ENCODE data around the gene ALG2. TPM values are rescaled to one million over a fixed set of nuclear protein-coding genes. Genes with fewer than 3 reads are reported as not detected.

Gene ALG2
- polyA plus RNA-seq, 1 donor from 2014 or later = 15.8 TPM

- no peak for TF ChIP-seq MXI1 (conservative IDR thresholded peaks at IDR 0.05; ENCODE audit: poor library complexity, severe bottlenecking)
- TF ChIP-seq, protein P1, sequence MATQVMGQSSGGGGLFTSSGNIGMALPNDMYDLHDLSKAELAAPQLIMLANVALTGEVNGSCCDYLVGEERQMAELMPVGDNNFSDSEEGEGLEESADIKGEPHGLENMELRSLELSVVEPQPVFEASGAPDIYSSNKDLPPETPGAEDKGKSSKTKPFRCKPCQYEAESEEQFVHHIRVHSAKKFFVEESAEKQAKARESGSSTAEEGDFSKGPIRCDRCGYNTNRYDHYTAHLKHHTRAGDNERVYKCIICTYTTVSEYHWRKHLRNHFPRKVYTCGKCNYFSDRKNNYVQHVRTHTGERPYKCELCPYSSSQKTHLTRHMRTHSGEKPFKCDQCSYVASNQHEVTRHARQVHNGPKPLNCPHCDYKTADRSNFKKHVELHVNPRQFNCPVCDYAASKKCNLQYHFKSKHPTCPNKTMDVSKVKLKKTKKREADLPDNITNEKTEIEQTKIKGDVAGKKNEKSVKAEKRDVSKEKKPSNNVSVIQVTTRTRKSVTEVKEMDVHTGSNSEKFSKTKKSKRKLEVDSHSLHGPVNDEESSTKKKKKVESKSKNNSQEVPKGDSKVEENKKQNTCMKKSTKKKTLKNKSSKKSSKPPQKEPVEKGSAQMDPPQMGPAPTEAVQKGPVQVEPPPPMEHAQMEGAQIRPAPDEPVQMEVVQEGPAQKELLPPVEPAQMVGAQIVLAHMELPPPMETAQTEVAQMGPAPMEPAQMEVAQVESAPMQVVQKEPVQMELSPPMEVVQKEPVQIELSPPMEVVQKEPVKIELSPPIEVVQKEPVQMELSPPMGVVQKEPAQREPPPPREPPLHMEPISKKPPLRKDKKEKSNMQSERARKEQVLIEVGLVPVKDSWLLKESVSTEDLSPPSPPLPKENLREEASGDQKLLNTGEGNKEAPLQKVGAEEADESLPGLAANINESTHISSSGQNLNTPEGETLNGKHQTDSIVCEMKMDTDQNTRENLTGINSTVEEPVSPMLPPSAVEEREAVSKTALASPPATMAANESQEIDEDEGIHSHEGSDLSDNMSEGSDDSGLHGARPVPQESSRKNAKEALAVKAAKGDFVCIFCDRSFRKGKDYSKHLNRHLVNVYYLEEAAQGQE (IDR thresholded peaks at IDR 0.05; ENCODE audit: borderline replicate concordance) = no peak
- no peak for TF ChIP-seq EZH2 (IDR thresholded peaks at IDR 0.05; ENCODE audit: borderline replicate concordance, insufficient read depth, low read length, poor library complexity, severe bottlenecking)
- no peak for TF ChIP-seq EP300 (conservative IDR thresholded peaks at IDR 0.05; ENCODE audit: poor library complexity, severe bottlenecking)
- no peak for TF ChIP-seq TAF1 (IDR thresholded peaks at IDR 0.05; ENCODE audit: low read depth)
- TF ChIP-seq RAD21 (conservative IDR thresholded peaks at IDR 0.05) = no peak
- TF ChIP-seq POLR2AphosphoS5 (IDR thresholded peaks at IDR 0.05) = no peak
- TF ChIP-seq CTCF (IDR thresholded peaks at IDR 0.05; ENCODE audit: poor library complexity, severe bottlenecking) = no peak
- no peak for TF ChIP-seq SMC3 (conservative IDR thresholded peaks at IDR 0.05; ENCODE audit: poor library complexity)
- Histone ChIP-seq H3K9ac (ENCODE audit: low read length) (no peak overlapping the region), H3K4me2 (ENCODE audit: low read length) (no peak overlapping the region), H3K79me2 (replicated peaks; ENCODE audit: insufficient read depth, low read length) (no peaks in the 10 kb centered on the region), H3K27me3 (ENCODE audit: insufficient read depth, low read depth, low read length) (no peaks in the 10 kb centered on the region), H3F3A (ENCODE audit: insufficient read depth, low read length, poor library complexity, severe bottlenecking) (no peaks in the 10 kb centered on the region), H3K27ac (ENCODE audit: low read length) (no peak overlapping the region), H3K9me3 (ENCODE audit: low read length) (no peaks in the 10 kb centered on the region), H4K20me1 (ENCODE audit: insufficient read depth) (no peaks in the 10 kb centered on the region), H3K36me3 (ENCODE audit: insufficient read depth, low read length) (peaks cover 4% of the 10 kb centered on the region), H3K9me2 (ENCODE audit: insufficient read depth, low read length) (no peaks in the 10 kb centered on the region), H2AFZ (ENCODE audit: low read depth, low read length) (no peak overlapping the region), H3K4me3 (ENCODE audit: low read length) (no peak overlapping the region)
These were observed 10.0 kb downstream of the ALG2 start for GRCh38 chr9:99211746-99212145.

GRCh38 chr9:99210572-99210971, 11.2 kb downstream of the ALG2 start:
- Histone ChIP-seq H3K9me2 (ENCODE audit: insufficient read depth, low read length) (no peaks in the 10 kb centered on the region), H3K27ac (ENCODE audit: low read length) (no peak overlapping the region), H3K9ac (ENCODE audit: low read length) (no peak overlapping the region), H3F3A (ENCODE audit: insufficient read depth, low read length, poor library complexity, severe bottlenecking) (no peaks in the 10 kb centered on the region), H3K4me3 (ENCODE audit: low read length) (no peak overlapping the region), H3K9me3 (ENCODE audit: low read length) (no peaks in the 10 kb centered on the region), H4K20me1 (ENCODE audit: insufficient read depth) (no peaks in the 10 kb centered on the region), H3K27me3 (ENCODE audit: insufficient read depth, low read depth, low read length) (no peaks in the 10 kb centered on the region), H3K36me3 (ENCODE audit: insufficient read depth, low read length) (peaks cover 4% of the 10 kb centered on the region), H3K79me2 (replicated peaks; ENCODE audit: insufficient read depth, low read length) (no peaks in the 10 kb centered on the region), H3K4me2 (ENCODE audit: low read length) (no peak overlapping the region), H2AFZ (ENCODE audit: low read depth, low read length) (no peak overlapping the region)
- no peak for TF ChIP-seq MXI1 (conservative IDR thresholded peaks at IDR 0.05; ENCODE audit: poor library complexity, severe bottlenecking)
- no peak for TF ChIP-seq RAD21 (conservative IDR thresholded peaks at IDR 0.05)
- TF ChIP-seq POLR2AphosphoS5 (IDR thresholded peaks at IDR 0.05) = no peak
- TF ChIP-seq TAF1 (IDR thresholded peaks at IDR 0.05; ENCODE audit: low read depth) = no peak
- no peak for TF ChIP-seq EP300 (conservative IDR thresholded peaks at IDR 0.05; ENCODE audit: poor library complexity, severe bottlenecking)
- TF ChIP-seq SMC3 (conservative IDR thresholded peaks at IDR 0.05; ENCODE audit: poor library complexity) = no peak
- no peak for TF ChIP-seq EZH2 (IDR thresholded peaks at IDR 0.05; ENCODE audit: borderline replicate concordance, insufficient read depth, low read length, poor library complexity, severe bottlenecking)
